Astrocyte (in vitro differentiated cells and primary cell): ENCODE data around the gene EPHA6. TPM values are rescaled to one million over a fixed set of nuclear protein-coding genes. Genes with fewer than 3 reads are reported as not detected.

Experiments
- DNase-seq: peaks from one replicate; pipeline ENCODE4 v3.0.0-alpha.2; 2010; ENCODE audit warnings: low read depth
- FAIRE-seq: peaks from 2 replicates; lab custom pipeline; 2011; peaks lifted over from hg19 to GRCh38; lab: Jason Lieb, UNC
- H2AFZ ChIP-seq: 2 replicates; pipeline ENCODE4 v1.6.0; 2012; ENCODE audit warnings: low read depth, low read length, inconsistent platforms
- H3K27ac ChIP-seq: 2 replicates; pipeline ENCODE4 v1.5.1; 2011; ENCODE audit warnings: low read depth, low read length, inconsistent platforms
- H3K27me3 ChIP-seq: 2 replicates; pipeline ENCODE4 v1.6.0; 2011; ENCODE audit warnings: low read length, inconsistent platforms; ENCODE audit not compliant: insufficient read depth
- H3K36me3 ChIP-seq: 2 replicates; pipeline ENCODE4 v1.5.1; 2011; ENCODE audit warnings: low read length, inconsistent platforms; ENCODE audit not compliant: insufficient read depth
- H3K4me1 ChIP-seq: 2 replicates; pipeline ENCODE4 v1.5.1; 2011; ENCODE audit warnings: low read length, inconsistent platforms; ENCODE audit not compliant: insufficient read depth
- H3K4me2 ChIP-seq: 2 replicates; pipeline ENCODE4 v1.6.0; 2012; ENCODE audit warnings: low read length, inconsistent platforms
- H3K4me3 ChIP-seq: 2 replicates; pipeline ENCODE4 v1.5.1; 2011; ENCODE audit warnings: low read depth, mild to moderate bottlenecking, low read length, inconsistent platforms; ENCODE audit not compliant: insufficient read depth
- H3K79me2 ChIP-seq: 2 replicates; pipeline ENCODE4 v1.6.0; 2012; ENCODE audit warnings: mild to moderate bottlenecking, low read length, inconsistent platforms; ENCODE audit not compliant: insufficient read depth
- H3K9ac ChIP-seq: 2 replicates; pipeline ENCODE4 v1.6.0; 2012; ENCODE audit warnings: mild to moderate bottlenecking, low read length, inconsistent platforms
- H3K9me3 ChIP-seq: 2 replicates; pipeline ENCODE4 v1.5.1; 2012; ENCODE audit warnings: low read depth, mild to moderate bottlenecking, low read length, inconsistent platforms; ENCODE audit not compliant: insufficient read depth
- H4K20me1 ChIP-seq: 2 replicates; pipeline ENCODE4 v1.6.0; 2012; ENCODE audit warnings: low read length, inconsistent platforms; ENCODE audit not compliant: insufficient read depth
- H3K27ac Mint-ChIP-seq: one replicate; pipeline ENCODE4 v1.8.0; 2021; ENCODE audit warnings: mild to moderate bottlenecking, mixed read lengths; ENCODE audit not compliant: unreplicated experiment
- H3K27me3 Mint-ChIP-seq: one replicate; pipeline ENCODE4 v1.8.0; 2021; ENCODE audit warnings: low read depth, mixed read lengths; ENCODE audit not compliant: unreplicated experiment
- H3K36me3 Mint-ChIP-seq: one replicate; pipeline ENCODE4 v1.8.0; 2021; ENCODE audit warnings: low read depth, mixed read lengths; ENCODE audit not compliant: unreplicated experiment
- H3K4me1 Mint-ChIP-seq: one replicate; pipeline ENCODE4 v1.8.0; 2021; ENCODE audit warnings: low read depth, mixed read lengths; ENCODE audit not compliant: unreplicated experiment
- H3K4me3 Mint-ChIP-seq: one replicate; pipeline ENCODE4 v1.8.0; 2021; ENCODE audit warnings: mild to moderate bottlenecking, moderate library complexity, mixed read lengths; ENCODE audit not compliant: unreplicated experiment
- H3K9me3 Mint-ChIP-seq: one replicate; pipeline ENCODE4 v1.8.0; 2021; ENCODE audit warnings: mild to moderate bottlenecking, mixed read lengths; ENCODE audit not compliant: unreplicated experiment
- EZH2 ChIP-seq: IDR thresholded peaks from 2 replicates; pipeline ENCODE4 v1.6.1; 2012; ENCODE audit warnings: mild to moderate bottlenecking, low read length, inconsistent platforms; ENCODE audit not compliant: insufficient read depth
- total RNA-seq: library from RNA; stranded (reverse); gene quantifications from 2 replicates; pipeline ENCODE4 v1.2.1, GENCODE V29; 2021
- TF ChIP-seq, protein P1 (sequence below): IDR thresholded peaks from 2 replicates; pipeline ENCODE4 v1.5.1; 2011; ENCODE audit warnings: low read depth, mild to moderate bottlenecking, inconsistent platforms, low read length, moderate library complexity; ENCODE audit not compliant: insufficient read depth

Gene EPHA6
- total RNA-seq, 1 donor from 2014 or later: 1.7 TPM

DNA sequence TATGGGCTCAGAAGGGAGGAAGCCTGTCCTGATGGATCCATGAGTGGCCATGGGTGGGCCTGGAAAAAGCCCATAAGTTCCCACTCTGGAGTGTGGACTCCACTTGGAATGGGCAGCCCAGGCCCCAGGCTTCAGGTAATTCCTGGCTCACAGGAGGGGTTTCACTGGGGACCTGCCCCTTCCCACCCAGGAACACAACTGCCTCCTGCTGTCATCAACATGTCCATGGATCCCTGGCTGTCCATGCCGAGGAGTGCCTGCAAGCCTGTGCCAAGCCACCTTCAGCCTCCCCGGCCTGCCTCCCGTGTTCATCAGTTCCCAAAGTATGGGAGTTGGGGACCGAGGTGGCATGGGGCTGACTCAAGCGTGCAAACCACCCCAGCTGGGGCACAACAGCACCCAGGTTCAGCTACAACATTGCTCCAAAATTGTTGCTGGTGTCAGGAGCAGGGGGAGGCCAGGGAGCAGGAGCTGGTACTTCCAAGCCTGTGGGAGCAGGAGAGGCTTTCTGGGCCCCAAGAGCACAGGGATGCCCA, 479.3 kb downstream of the EPHA6 start:
- TF ChIP-seq, protein P1, sequence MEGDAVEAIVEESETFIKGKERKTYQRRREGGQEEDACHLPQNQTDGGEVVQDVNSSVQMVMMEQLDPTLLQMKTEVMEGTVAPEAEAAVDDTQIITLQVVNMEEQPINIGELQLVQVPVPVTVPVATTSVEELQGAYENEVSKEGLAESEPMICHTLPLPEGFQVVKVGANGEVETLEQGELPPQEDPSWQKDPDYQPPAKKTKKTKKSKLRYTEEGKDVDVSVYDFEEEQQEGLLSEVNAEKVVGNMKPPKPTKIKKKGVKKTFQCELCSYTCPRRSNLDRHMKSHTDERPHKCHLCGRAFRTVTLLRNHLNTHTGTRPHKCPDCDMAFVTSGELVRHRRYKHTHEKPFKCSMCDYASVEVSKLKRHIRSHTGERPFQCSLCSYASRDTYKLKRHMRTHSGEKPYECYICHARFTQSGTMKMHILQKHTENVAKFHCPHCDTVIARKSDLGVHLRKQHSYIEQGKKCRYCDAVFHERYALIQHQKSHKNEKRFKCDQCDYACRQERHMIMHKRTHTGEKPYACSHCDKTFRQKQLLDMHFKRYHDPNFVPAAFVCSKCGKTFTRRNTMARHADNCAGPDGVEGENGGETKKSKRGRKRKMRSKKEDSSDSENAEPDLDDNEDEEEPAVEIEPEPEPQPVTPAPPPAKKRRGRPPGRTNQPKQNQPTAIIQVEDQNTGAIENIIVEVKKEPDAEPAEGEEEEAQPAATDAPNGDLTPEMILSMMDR: no peak
- no peak for TF ChIP-seq EZH2
- Histone ChIP-seq H3K9ac (no peak overlapping the region), H3K9me3 (peaks cover 8% of the 10 kb centered on the region), H3K4me1 (no peaks in the 10 kb centered on the region), H4K20me1 (no peaks in the 10 kb centered on the region), H2AFZ (no peak overlapping the region), H3K4me2 (no peak overlapping the region), H3K27ac (no peak overlapping the region), H3K27me3 (no peaks in the 10 kb centered on the region), H3K79me2 (no peaks in the 10 kb centered on the region), H3K36me3 (no peaks in the 10 kb centered on the region), H3K4me3 (no peak overlapping the region)
- Mint-ChIP-seq H3K4me1 (peaks cover 4% of the 10 kb centered on the region), H3K4me3 (no peak overlapping the region), H3K9me3 (no peaks in the 10 kb centered on the region), H3K27me3 (no peaks in the 10 kb centered on the region), H3K27ac (no peak overlapping the region), H3K36me3 (no peaks in the 10 kb centered on the region)
- FAIRE-seq (no peak), DNase-seq (no peak)

DNA sequence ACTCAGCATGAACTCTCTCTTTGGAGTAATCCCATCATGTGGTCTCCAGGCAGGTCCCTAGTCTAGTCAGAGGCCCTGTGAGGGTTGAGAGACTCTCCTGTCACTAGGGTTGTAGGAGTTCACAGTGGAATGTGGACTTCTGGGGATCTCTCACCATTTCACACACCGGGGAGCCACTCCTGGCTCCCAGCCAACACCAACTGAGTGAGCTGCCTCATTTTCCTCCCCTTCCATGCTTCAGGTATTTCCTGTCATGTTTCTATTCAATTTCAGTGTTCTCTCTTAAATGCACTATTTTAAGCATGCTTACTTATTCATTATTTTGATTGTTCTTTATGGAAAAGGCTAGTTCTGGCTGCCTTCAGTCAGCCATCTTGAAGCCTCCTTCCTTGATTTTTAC, 482.6 kb downstream of the EPHA6 start:
- no peak overlapping the region for H3K4me3 Mint-ChIP-seq
- no peak overlapping the region for H3K9ac ChIP-seq
- H4K20me1 ChIP-seq: no peaks in the 10 kb centered on the region
- no peak for FAIRE-seq
- H3K36me3 ChIP-seq: no peaks in the 10 kb centered on the region
- no peak overlapping the region for H3K27ac ChIP-seq
- H2AFZ ChIP-seq: no peak overlapping the region
- no peaks in the 10 kb centered on the region for H3K79me2 ChIP-seq
- DNase-seq: no peak
- no peaks in the 10 kb centered on the region for H3K27me3 ChIP-seq
- H3K4me1 ChIP-seq: no peaks in the 10 kb centered on the region
- H3K9me3 ChIP-seq: peaks cover 8% of the 10 kb centered on the region
- no peaks in the 10 kb centered on the region for H3K9me3 Mint-ChIP-seq
- H3K27ac Mint-ChIP-seq: no peak overlapping the region
- TF ChIP-seq, protein P1: no peak
- TF ChIP-seq EZH2: no peak
- H3K4me2 ChIP-seq: no peak overlapping the region
- no peaks in the 10 kb centered on the region for H3K27me3 Mint-ChIP-seq
- H3K4me1 Mint-ChIP-seq: peaks cover 4% of the 10 kb centered on the region
- no peak overlapping the region for H3K4me3 ChIP-seq
- H3K36me3 Mint-ChIP-seq: no peaks in the 10 kb centered on the region

DNA sequence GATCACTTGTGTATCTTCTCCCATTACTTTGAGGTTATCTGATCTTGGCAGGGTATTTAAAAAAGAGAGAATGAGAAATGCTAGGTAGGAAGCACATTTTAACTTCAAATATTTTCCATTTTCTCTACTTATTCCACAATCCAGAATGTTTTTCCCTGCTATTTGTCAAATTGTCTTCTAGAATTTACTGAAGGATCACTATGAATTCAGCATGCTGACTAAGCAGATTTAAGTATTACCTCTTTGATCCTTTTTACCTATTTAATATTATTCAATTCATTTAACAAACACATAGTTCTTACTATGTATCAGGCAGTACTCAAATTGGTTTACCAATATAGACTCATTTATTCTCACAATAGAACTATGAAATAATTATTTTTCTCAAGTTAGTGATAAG, 486.7 kb downstream of the EPHA6 start:
- no peaks in the 10 kb centered on the region for H3K36me3 Mint-ChIP-seq
- H3K4me3 Mint-ChIP-seq: no peak overlapping the region
- Histone ChIP-seq H3K9ac (no peak overlapping the region), H3K4me2 (no peak overlapping the region), H3K4me1 (no peaks in the 10 kb centered on the region), H3K79me2 (no peaks in the 10 kb centered on the region), H3K36me3 (no peaks in the 10 kb centered on the region), H2AFZ (no peak overlapping the region), H3K4me3 (no peak overlapping the region), H3K27ac (no peak overlapping the region), H4K20me1 (no peaks in the 10 kb centered on the region), H3K27me3 (no peaks in the 10 kb centered on the region), H3K9me3 (peaks cover 7% of the 10 kb centered on the region)
- DNase-seq (no peak), FAIRE-seq (no peak)
- peaks cover 3% of the 10 kb centered on the region for H3K9me3 Mint-ChIP-seq
- H3K27ac Mint-ChIP-seq: no peak overlapping the region
- TF ChIP-seq EZH2: no peak
- TF ChIP-seq, protein P1: no peak
- no peaks in the 10 kb centered on the region for H3K27me3 Mint-ChIP-seq
- peaks cover 4% of the 10 kb centered on the region for H3K4me1 Mint-ChIP-seq
